Endodermal cell (in vitro differentiated cells): ENCODE results near the gene TMEM141. TPM values are rescaled to one million over a fixed set of nuclear protein-coding genes. Genes with fewer than 3 reads are reported as not detected.
"Not testable (repeated sequence)": the region's sequence is repeated elsewhere in the genome, so short reads cannot be mapped to it uniquely, and the experiment has no call there.

Experiments used
- DNase-seq: peaks from one replicate; pipeline ENCODE4 v3.0.0-alpha.2; 2017
- H3K27ac ChIP-seq: 2 replicates; pipeline ENCODE4 v1.5.1; 2013; ENCODE audit warnings: mild to moderate bottlenecking, low read depth, low read length, moderate library complexity
- H3K27me3 ChIP-seq: 2 replicates; pipeline ENCODE4 v1.6.1; 2013; ENCODE audit warnings: mild to moderate bottlenecking, low read length, moderate library complexity; ENCODE audit not compliant: insufficient read depth, control insufficient read depth, poor library complexity, severe bottlenecking
- H3K36me3 ChIP-seq: 2 replicates; pipeline ENCODE4 v1.7.0; 2013; ENCODE audit warnings: mild to moderate bottlenecking, low read length, moderate library complexity; ENCODE audit not compliant: control insufficient read depth, insufficient read depth
- H3K4me1 ChIP-seq: one replicate; pipeline ENCODE4 v1.7.0; 2013; ENCODE audit warnings: low read length; ENCODE audit not compliant: control insufficient read depth, insufficient read depth
- H3K4me3 ChIP-seq: 2 replicates; pipeline ENCODE4 v1.5.1; 2013; ENCODE audit warnings: mild to moderate bottlenecking, low read length, moderate library complexity
- H3K9ac ChIP-seq: 2 replicates; pipeline ENCODE4 v1.6.1; 2013; ENCODE audit warnings: mild to moderate bottlenecking, low read length, moderate library complexity; ENCODE audit not compliant: poor library complexity, severe bottlenecking; ENCODE audit errors: extremely low read depth
- H3K9me3 ChIP-seq: 2 replicates; pipeline ENCODE4 v1.6.1; 2013; ENCODE audit warnings: mild to moderate bottlenecking, low read length, moderate library complexity; ENCODE audit not compliant: control insufficient read depth
- H3K27ac Mint-ChIP-seq: 2 replicates; pipeline ENCODE4 v1.8.0; 2020; ENCODE audit warnings: mixed read lengths
- H3K27me3 Mint-ChIP-seq: 2 replicates; pipeline ENCODE4 v1.8.0; 2021; ENCODE audit warnings: mild to moderate bottlenecking, mixed read lengths; ENCODE audit not compliant: insufficient read depth
- H3K36me3 Mint-ChIP-seq: 2 replicates; pipeline ENCODE4 v1.8.0; 2020; ENCODE audit warnings: low read depth, mixed read lengths
- H3K4me1 Mint-ChIP-seq: 2 replicates; pipeline ENCODE4 v1.8.0; 2020; ENCODE audit warnings: mixed read lengths
- H3K4me3 Mint-ChIP-seq: 2 replicates; pipeline ENCODE4 v1.8.0; 2020; ENCODE audit warnings: mild to moderate bottlenecking, moderate library complexity, mixed read lengths
- H3K9me3 Mint-ChIP-seq: 2 replicates; pipeline ENCODE4 v1.8.0; 2020; ENCODE audit warnings: mild to moderate bottlenecking, mixed read lengths
- WGBS, 2 experiments: methylation state at CpG; one replicate each; pipeline versions ENCODE4 v1.1.5 to v1.1.7; 2013; ENCODE audit warnings: missing lambda C conversion rate in 2 of 2, mixed read lengths in 1 of 2; ENCODE audit not compliant: insufficient coverage in 1 of 2, insufficient read length in 1 of 2; 5-methylcytosine and 5-hydroxymethylcytosine counted together
- total RNA-seq, 2 donors: library from RNA; stranded (reverse); fragmentation: NEBNext Ultra II Directional in 1 of 2; extraction: Animal tissue kit (Norgen Biotek cat#: 25700) in 1 of 2; gene quantifications; 2 replicates in 1 of 2; 3 replicates in 1 of 2; pipeline ENCODE4 v1.2.1, GENCODE V29; 2021
- TF ChIP-seq, protein P1 (sequence below): fragments of 200-600 bp; sonication (generic); conservative IDR thresholded peaks from 2 replicates; pipeline ENCODE4 v1.5.0; 2021; ENCODE audit warnings: antibody characterized with exemption, mild to moderate bottlenecking

TMEM141 gene
- total RNA-seq, 2 donors from 2014 or later: 215 to 339 TPM

- Histone ChIP-seq H3K27ac (no peak overlapping the region), H3K36me3 (peaks cover 61% of the 10 kb centered on the region), H3K4me1 (no peaks in the 10 kb centered on the region), H3K4me3 (no peak overlapping the region), H3K27me3 (no peaks in the 10 kb centered on the region), H3K9ac (no peak overlapping the region), H3K9me3 (no peaks in the 10 kb centered on the region)
- TF ChIP-seq, protein P1, sequence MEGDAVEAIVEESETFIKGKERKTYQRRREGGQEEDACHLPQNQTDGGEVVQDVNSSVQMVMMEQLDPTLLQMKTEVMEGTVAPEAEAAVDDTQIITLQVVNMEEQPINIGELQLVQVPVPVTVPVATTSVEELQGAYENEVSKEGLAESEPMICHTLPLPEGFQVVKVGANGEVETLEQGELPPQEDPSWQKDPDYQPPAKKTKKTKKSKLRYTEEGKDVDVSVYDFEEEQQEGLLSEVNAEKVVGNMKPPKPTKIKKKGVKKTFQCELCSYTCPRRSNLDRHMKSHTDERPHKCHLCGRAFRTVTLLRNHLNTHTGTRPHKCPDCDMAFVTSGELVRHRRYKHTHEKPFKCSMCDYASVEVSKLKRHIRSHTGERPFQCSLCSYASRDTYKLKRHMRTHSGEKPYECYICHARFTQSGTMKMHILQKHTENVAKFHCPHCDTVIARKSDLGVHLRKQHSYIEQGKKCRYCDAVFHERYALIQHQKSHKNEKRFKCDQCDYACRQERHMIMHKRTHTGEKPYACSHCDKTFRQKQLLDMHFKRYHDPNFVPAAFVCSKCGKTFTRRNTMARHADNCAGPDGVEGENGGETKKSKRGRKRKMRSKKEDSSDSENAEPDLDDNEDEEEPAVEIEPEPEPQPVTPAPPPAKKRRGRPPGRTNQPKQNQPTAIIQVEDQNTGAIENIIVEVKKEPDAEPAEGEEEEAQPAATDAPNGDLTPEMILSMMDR: no peak
- Mint-ChIP-seq H3K36me3 (peaks cover 50% of the 10 kb centered on the region), H3K4me1 (no peaks in the 10 kb centered on the region), H3K27ac (no peak overlapping the region), H3K27me3 (no peaks in the 10 kb centered on the region), H3K4me3 (no peak overlapping the region), H3K9me3 (no peaks in the 10 kb centered on the region)
- WGBS, 2 experiments: 93 to 94% methylated on average over 25 to 30 of the region's 30 CpGs
- no peak for DNase-seq
These were observed 40.0 kb downstream of the TMEM141 start for GRCh38 chr9:136831002-136831719.

- Histone ChIP-seq H3K9ac (no peak overlapping the region), H3K36me3 (peaks cover 61% of the 10 kb centered on the region), H3K27ac (no peak overlapping the region), H3K4me3 (no peak overlapping the region), H3K4me1 (no peaks in the 10 kb centered on the region), H3K9me3 (no peaks in the 10 kb centered on the region), H3K27me3 (no peaks in the 10 kb centered on the region)
- no peak overlapping the region for H3K4me3 Mint-ChIP-seq
- no peaks in the 10 kb centered on the region for H3K4me1 Mint-ChIP-seq
- no peaks in the 10 kb centered on the region for H3K9me3 Mint-ChIP-seq
- WGBS, 2 experiments: 93 to 96% methylated on average over 18 to 23 of the region's 23 CpGs
- H3K36me3 Mint-ChIP-seq: peaks cover 52% of the 10 kb centered on the region
- DNase-seq: no peak
- no peaks in the 10 kb centered on the region for H3K27me3 Mint-ChIP-seq
- TF ChIP-seq, protein P1: no peak
- H3K27ac Mint-ChIP-seq: no peak overlapping the region
These were observed 40.6 kb downstream of the TMEM141 start for GRCh38 chr9:136831720-136832104.

GRCh38 chr9:136832581-136832980 lies 41.4 kb downstream of the TMEM141 start:
- H3K9me3 Mint-ChIP-seq: no peaks in the 10 kb centered on the region
- H3K9me3 ChIP-seq: no peaks in the 10 kb centered on the region
- 92 to 95% methylated on average over 5 to 9 of the region's 9 CpGs for WGBS, 2 experiments
- no peak overlapping the region for H3K27ac ChIP-seq
- peaks cover 53% of the 10 kb centered on the region for H3K36me3 Mint-ChIP-seq
- TF ChIP-seq, protein P1: no peak
- no peak overlapping the region for H3K4me3 ChIP-seq
- H3K27me3 Mint-ChIP-seq: no peaks in the 10 kb centered on the region
- no peaks in the 10 kb centered on the region for H3K4me1 Mint-ChIP-seq
- no peak overlapping the region for H3K9ac ChIP-seq
- H3K4me3 Mint-ChIP-seq: no peak overlapping the region
- peaks cover 54% of the 10 kb centered on the region for H3K36me3 ChIP-seq
- no peak for DNase-seq
- no peaks in the 10 kb centered on the region for H3K27me3 ChIP-seq
- H3K4me1 ChIP-seq: no peaks in the 10 kb centered on the region
- H3K27ac Mint-ChIP-seq: no peak overlapping the region

DNA sequence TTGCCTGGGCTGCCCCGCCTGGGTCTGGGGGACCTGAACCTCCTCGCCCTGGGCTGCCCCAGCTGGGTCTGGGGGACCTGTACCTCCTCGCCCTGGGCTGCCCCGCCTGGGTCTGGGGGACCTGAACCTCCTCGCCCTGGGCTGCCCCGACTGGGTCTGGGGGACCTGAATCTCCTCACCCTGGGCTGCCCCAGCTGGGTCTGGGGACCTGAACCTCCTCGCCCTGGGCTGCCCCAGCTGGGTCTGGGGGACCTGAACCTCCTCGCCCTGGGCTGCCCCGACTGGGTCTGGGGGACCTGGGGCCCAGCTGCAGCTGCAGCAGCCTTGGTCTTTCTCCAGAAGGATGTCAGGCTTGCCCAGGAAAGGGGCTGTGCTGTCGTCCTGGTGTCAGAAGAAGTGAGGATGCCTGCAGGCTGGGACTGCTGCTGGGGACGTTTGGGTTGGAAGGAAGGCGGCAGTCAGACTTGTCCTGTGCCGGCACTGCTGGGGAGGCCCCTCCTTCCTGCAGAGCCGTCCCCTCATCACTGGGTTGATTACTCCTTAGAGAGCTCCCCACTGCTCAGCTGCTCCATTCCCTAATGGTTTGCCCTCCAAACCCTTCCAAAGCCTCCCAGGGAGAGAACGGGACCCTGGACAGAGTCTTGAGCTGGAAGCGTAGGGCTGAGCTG lies 42.4 kb downstream of the TMEM141 start:
- WGBS, 2 experiments: 91 to 96% methylated on average over 9 to 16 of the region's 16 CpGs
- not testable (repeated sequence) for H3K9me3 ChIP-seq, H3K4me1 Mint-ChIP-seq, H3K27me3 ChIP-seq, DNase-seq, H3K4me3 Mint-ChIP-seq, H3K9ac ChIP-seq, H3K27ac ChIP-seq, H3K27me3 Mint-ChIP-seq, H3K9me3 Mint-ChIP-seq, H3K4me3 ChIP-seq, H3K27ac Mint-ChIP-seq, H3K4me1 ChIP-seq
- peaks cover 45% of the 10 kb centered on the region for H3K36me3 ChIP-seq
- peaks cover 53% of the 10 kb centered on the region for H3K36me3 Mint-ChIP-seq
